IMR-90 (cell line): ENCODE results near the gene FH. TPM values are rescaled to one million over a fixed set of nuclear protein-coding genes. Genes with fewer than 3 reads are reported as not detected.

ENCODE experiments used
- ATAC-seq: fragments of 200-7000 bp; cut with Tn5 transposase; 2 replicates; pipeline ENCODE4 v1.9.1; 2020; ENCODE audit warnings: low read depth, mild to moderate bottlenecking, moderate library complexity
- BruUV-seq: library from RNA; stranded (reverse); fragments of 400-500 nt; replicated peaks from 2 replicates; lab custom pipeline; 2021; lab: Mats Ljungman, UMichigan
- CTCF ChIA-PET: fragments of 300-600 bp; formaldehyde crosslinking; extraction: SDS; loops from one replicate; lab custom pipeline; 2021; ENCODE audit warnings: antibody characterized with exemption; lab: Yijun Ruan, JAX
- POLR2A ChIA-PET: fragments of 300-600 bp; sonication (Branson Sonifier 250); formaldehyde crosslinking; loops from one replicate; lab custom pipeline; 2022; ENCODE audit warnings: antibody characterized with exemption; ENCODE audit not compliant: unreplicated experiment; lab: Charles Lee
- DNase-seq: peaks from one replicate; pipeline ENCODE4 v3.0.0; 2013
- H2AFZ ChIP-seq: replicated peaks from 2 replicates; pipeline ENCODE3; 2013; ENCODE audit warnings: low read length, mild to moderate bottlenecking; ENCODE audit not compliant: poor library complexity
- H2AK5ac ChIP-seq: 2 replicates; pipeline ENCODE4 v1.6.1; 2013; ENCODE audit warnings: low read depth, low read length, inconsistent platforms
- H2AK9ac ChIP-seq: replicated peaks from 2 replicates; pipeline ENCODE3; 2013; ENCODE audit warnings: mild to moderate bottlenecking, low read depth, low read length, moderate library complexity; ENCODE audit not compliant: poor library complexity
- H2BK120ac ChIP-seq: 2 replicates; pipeline ENCODE4 v1.6.1; 2013; ENCODE audit warnings: low read depth, low read length, inconsistent platforms
- H2BK15ac ChIP-seq: 3 replicates; pipeline ENCODE4 v1.6.1; 2013; ENCODE audit warnings: low read depth, low read length, inconsistent platforms
- H2BK20ac ChIP-seq: 2 replicates; pipeline ENCODE4 v1.6.1; 2013; ENCODE audit warnings: low read depth, mild to moderate bottlenecking, inconsistent platforms, low read length, moderate library complexity
- H2BK5ac ChIP-seq: 2 replicates; pipeline ENCODE4 v1.6.1; 2013; ENCODE audit warnings: mild to moderate bottlenecking, low read depth, low read length, inconsistent platforms; ENCODE audit not compliant: poor library complexity, severe bottlenecking
- H3K14ac ChIP-seq: replicated peaks from 2 replicates; pipeline ENCODE4 v1.6.1; 2013; ENCODE audit warnings: low read depth, low read length, inconsistent platforms
- H3K18ac ChIP-seq: 2 replicates; pipeline ENCODE4 v1.6.1; 2013; ENCODE audit warnings: low read depth, low read length, control low read depth
- H3K23ac ChIP-seq: 2 replicates; pipeline ENCODE4 v1.6.1; 2013; ENCODE audit warnings: low read depth, low read length, inconsistent platforms
- H3K27ac ChIP-seq: 2 replicates; pipeline ENCODE4 v1.5.1; 2013; ENCODE audit warnings: mild to moderate bottlenecking, control low read depth, low read length; ENCODE audit not compliant: insufficient read depth
- H3K27me3 ChIP-seq: 2 replicates; pipeline ENCODE4 v1.6.1; 2013; ENCODE audit warnings: low read length; ENCODE audit not compliant: control insufficient read depth, insufficient read depth
- H3K36me3 ChIP-seq: 2 replicates; pipeline ENCODE4 v1.6.1; 2013; ENCODE audit warnings: low read length, mixed read lengths; ENCODE audit not compliant: control insufficient read depth, insufficient read depth
- H3K4ac ChIP-seq: 2 replicates; pipeline ENCODE4 v1.6.1; 2013; ENCODE audit warnings: low read depth, low read length, inconsistent platforms
- H3K4me1 ChIP-seq: 2 replicates; pipeline ENCODE4 v1.6.1; 2013; ENCODE audit warnings: low read length, mixed read lengths; ENCODE audit not compliant: control insufficient read depth, insufficient read depth
- H3K4me2 ChIP-seq: 2 replicates; pipeline ENCODE4 v1.6.1; 2013; ENCODE audit warnings: low read depth, mild to moderate bottlenecking, control low read depth, low read length, moderate library complexity
- H3K4me3 ChIP-seq: 2 replicates; pipeline ENCODE4 v1.5.1; 2013; ENCODE audit warnings: low read depth, mild to moderate bottlenecking, control low read depth, low read length, moderate library complexity; ENCODE audit not compliant: insufficient read depth
- H3K56ac ChIP-seq: 2 replicates; pipeline ENCODE4 v1.6.1; 2013; ENCODE audit warnings: low read length, inconsistent platforms; ENCODE audit not compliant: insufficient read depth; ENCODE audit errors: extremely low read depth
- H3K79me1 ChIP-seq, 2 experiments: 2 replicates each; pipeline ENCODE4 v1.6.1; 2013; ENCODE audit warnings: low read length in 2 of 2, inconsistent platforms in 1 of 2, low read depth in 1 of 2
- H3K9ac ChIP-seq: 2 replicates; pipeline ENCODE4 v1.6.1; 2013; ENCODE audit warnings: low read depth, low read length, control low read depth
- H3K9me1 ChIP-seq: 2 replicates; pipeline ENCODE4 v1.6.1; 2013; ENCODE audit warnings: low read length, inconsistent platforms; ENCODE audit not compliant: insufficient read depth
- H3K9me3 ChIP-seq: 2 replicates; pipeline ENCODE4 v1.6.1; 2013; ENCODE audit warnings: low read length; ENCODE audit not compliant: control insufficient read depth, insufficient read depth
- H4K20me1 ChIP-seq: 2 replicates; pipeline ENCODE4 v1.6.1; 2013; ENCODE audit warnings: low read length, inconsistent platforms; ENCODE audit not compliant: insufficient read depth
- H4K5ac ChIP-seq: 2 replicates; pipeline ENCODE4 v1.6.1; 2013; ENCODE audit warnings: mild to moderate bottlenecking, low read depth, low read length, control low read depth
- H4K8ac ChIP-seq, 2 experiments: 2 replicates each; pipeline ENCODE4 v1.6.1; 2013; ENCODE audit warnings: low read depth in 2 of 2, low read length in 2 of 2, control low read depth in 1 of 2, inconsistent platforms in 1 of 2
- H4K91ac ChIP-seq: 2 replicates; pipeline ENCODE4 v1.6.1; 2013; ENCODE audit warnings: low read depth, low read length, inconsistent platforms; ENCODE audit not compliant: insufficient read depth
- BHLHE40 ChIP-seq: fragments of 150-350 bp; IDR thresholded peaks from 2 replicates; pipeline ENCODE4 v1.6.1; 2016; ENCODE audit warnings: mild to moderate bottlenecking, low read depth, low read length
- CHD1 ChIP-seq: IDR thresholded peaks from 2 replicates; pipeline ENCODE4 v1.6.1; 2012; ENCODE audit warnings: low read depth, low read length, improper control_type of control experiment
- ELK1 ChIP-seq: fragments of 150-350 bp; IDR thresholded peaks from 2 replicates; pipeline ENCODE4 v1.6.1; 2016; ENCODE audit warnings: low read depth, mild to moderate bottlenecking, low read length, moderate library complexity, borderline replicate concordance
- MXI1 ChIP-seq: IDR thresholded peaks from 2 replicates; pipeline ENCODE4 v1.6.1; 2012; ENCODE audit warnings: low read depth, mild to moderate bottlenecking, low read length, moderate library complexity, borderline replicate concordance
- WGBS, 2 experiments: methylation state at CpG; one replicate each; pipeline versions ENCODE4 v1.1.5 to v1.1.7; 2013; ENCODE audit warnings: missing lambda C conversion rate in 2 of 2; ENCODE audit not compliant: insufficient read length in 1 of 2; ENCODE audit errors: extremely low coverage in 2 of 2; 5-methylcytosine and 5-hydroxymethylcytosine counted together
- dilution Hi-C: fragments of 300-500 bp; cut with HindIII; formaldehyde crosslinking; loops from one replicate; pipeline ENCODE4 v1.14.3; 2018; ENCODE audit warnings: low sequenced_read_pairs; ENCODE audit not compliant: unreplicated experiment
- in situ Hi-C: fragments of 300-500 bp; cut with MboI; formaldehyde crosslinking; loops from 3 replicates; pipeline ENCODE4 v1.14.3; 2019; ENCODE audit warnings: low sequenced_read_pairs, inconsistent platforms, mixed read lengths
- intact Hi-C: fragments of 100-400 bp; cut with micrococcal nuclease; formaldehyde crosslinking; loops from 2 replicates; pipeline ENCODE4 v1.10.0; 2022
- polyA plus RNA-seq, 3 experiments: library from polyadenylated mRNA; depleted of rRNA; stranded (reverse); fragments of >200 nt; gene quantifications; 2 replicates each; pipeline ENCODE4 v1.2.3, GENCODE V29; 2012; ENCODE audit warnings: low replicate concordance in 1 of 3
- total RNA-seq: library from RNA; depleted of rRNA; stranded (reverse); fragments of >200 nt; gene quantifications from 2 replicates; pipeline ENCODE4 v1.2.3, GENCODE V29; 2012

The FH gene
- total and polyA plus RNA-seq, 2 of the 4 experiments (the other 2 are of a cell fraction), result 75.5 to 78.7 TPM

DNA sequence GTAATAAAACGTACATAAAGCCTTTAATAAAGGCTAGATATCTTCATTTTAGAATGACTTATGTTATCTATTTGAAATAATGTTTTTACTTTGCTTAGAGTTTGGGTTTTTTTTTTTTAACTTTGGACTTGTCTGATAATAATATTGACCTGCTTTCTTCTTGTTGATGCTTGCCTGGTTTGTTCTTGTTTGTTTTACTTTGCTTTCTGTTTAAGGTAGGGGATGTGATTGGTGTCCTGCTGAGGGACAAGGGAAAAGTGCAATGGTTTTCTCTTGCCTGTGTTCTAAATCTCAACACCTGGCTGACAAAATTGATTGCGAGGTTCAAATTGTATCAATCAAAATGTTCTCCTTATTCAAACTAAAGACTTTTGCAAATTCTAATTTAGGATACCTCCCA, 2.2 kb upstream of the FH start:
- WGBS, 2 experiments, result no CpG with 5 or more reads among the region's 2 CpGs
- POLR2A ChIA-PET, result no interaction called here
- intact Hi-C loops, result no loop called here

More for the DNA sequence above, 2.2 kb upstream of the FH start:
- peaks cover 16% of the 10 kb centered on the region for H3K27me3 ChIP-seq
- dilution Hi-C loops (no loop called here), in situ Hi-C loops (loop anchor here (5.0 to 25.0 kb wide), 2 partner anchors 316 to 1334 kb away; no protein-coding TSS in a partner anchor)
- no peak overlapping the region for H3K4me3 ChIP-seq
- H3K56ac ChIP-seq, result no peak overlapping the region
- peaks cover 5 to 10% of the 10 kb centered on the region in 2 experiments; a peak in 2 of 4 replicates for H3K79me1 ChIP-seq
- no peaks in the 10 kb centered on the region for H3K9me1 ChIP-seq
- no peak overlapping the region for H3K23ac ChIP-seq
- no peak overlapping the region for H4K8ac ChIP-seq
- no peak for ATAC-seq
- H4K20me1 ChIP-seq, result no peaks in the 10 kb centered on the region
- H3K14ac ChIP-seq, result no peak overlapping the region
- H3K18ac ChIP-seq, result no peak overlapping the region
- H3K27ac ChIP-seq, result no peak overlapping the region
- H4K5ac ChIP-seq, result no peak overlapping the region
- no peak for DNase-seq
- H3K9me3 ChIP-seq, result no peaks in the 10 kb centered on the region
- no peaks in the 10 kb centered on the region for H3K36me3 ChIP-seq
- no peak overlapping the region for H2AFZ ChIP-seq
- no peak overlapping the region for H2BK120ac ChIP-seq
- no peak overlapping the region for H2AK5ac ChIP-seq
- H2BK15ac ChIP-seq, result no peak overlapping the region
- no peak overlapping the region for H2BK5ac ChIP-seq
- no peak overlapping the region for H3K4ac ChIP-seq
- no TSS peak for BruUV-seq
- H2BK20ac ChIP-seq, result no peak overlapping the region
- no peaks in the 10 kb centered on the region for H3K4me1 ChIP-seq
- no peak overlapping the region for H3K9ac ChIP-seq
- TF ChIP-seq ELK1 (no peak), CHD1 (no peak), MXI1 (no peak), BHLHE40 (no peak)
- CTCF ChIA-PET, result no interaction called here
- no peak overlapping the region for H4K91ac ChIP-seq
- no peak overlapping the region for H2AK9ac ChIP-seq
- H3K4me2 ChIP-seq, result no peak overlapping the region
